Body of pancreas (tissue), 4 donors: ENCODE measurements around the gene PPRC1. TPM values are rescaled to one million over a fixed set of nuclear protein-coding genes. Genes with fewer than 3 reads are reported as not detected.

ENCODE experiments used
- ATAC-seq: fragments of 150-250 bp; one replicate; pipeline ENCODE4 v1.9.1; 2016
- DNase-seq, 4 donors: peaks; one replicate each; pipeline ENCODE4 v3.0.0-alpha.2; 2019
- H3K27ac ChIP-seq, 4 donors: fragments of 200-600 bp; sonication (generic); 1 replicate in 3 of 4; 2 replicates in 1 of 4; pipeline versions ENCODE4 v1.5.1 to v1.6.1; 2016 to 2019; ENCODE audit warnings: mild to moderate bottlenecking in 1 of 4, mixed read lengths in 1 of 4, moderate library complexity in 1 of 4
- H3K27me3 ChIP-seq, 2 donors: fragments of 200-600 bp; sonication (generic); one replicate each; pipeline ENCODE4 v1.6.0; 2016; ENCODE audit warnings: mild to moderate bottlenecking in 1 of 2
- H3K36me3 ChIP-seq, 2 donors: fragments of 200-600 bp; sonication (generic); replicated peaks in 1 of 2; 2 replicates each; pipeline ENCODE4 v1.5.1; 2016; ENCODE audit warnings: low read depth in 2 of 2; ENCODE audit not compliant: insufficient read depth in 1 of 2
- H3K4me1 ChIP-seq: fragments of 200-600 bp; sonication (generic); one replicate; pipeline ENCODE4 v1.6.0; 2016
- H3K4me3 ChIP-seq, 2 donors: fragments of 200-600 bp; sonication (generic); 1 replicate in 1 of 2; 2 replicates in 1 of 2; pipeline ENCODE4 v1.5.1; 2016 to 2019
- H3K9me3 ChIP-seq, 3 donors: fragments of 200-600 bp; sonication (generic); 1 replicate in 2 of 3; 2 replicates in 1 of 3; pipeline ENCODE4 v1.5.1; 2016
- CTCF ChIP-seq, 7 experiments: fragments of 450-650 bp in 4 of 7; fragments of 200-600 bp in 3 of 7; sonication (generic) in 3 of 7; IDR thresholded peaks; one replicate each; pipeline ENCODE4 v1.5.1; 2016 to 2019; ENCODE audit warnings: antibody characterized with exemption in 7 of 7
- POLR2A ChIP-seq, 3 donors: fragments of 450-650 bp; IDR thresholded peaks; one replicate each; pipeline ENCODE4 v1.6.1; 2016; ENCODE audit warnings: antibody characterized with exemption in 3 of 3, mild to moderate bottlenecking in 2 of 3
- WGBS, 2 donors: methylation state at CpG; one replicate each; pipeline ENCODE4 v1.1.5; 2017; 5-methylcytosine and 5-hydroxymethylcytosine counted together
- intact Hi-C: fragments of 100-400 bp; cut with DNase I; formaldehyde crosslinking; loops from one replicate; pipeline ENCODE4 v1.15.1; 2023
- total RNA-seq, 2 donors: library from RNA; depleted of rRNA; stranded (reverse); fragments of >200 nt; gene quantifications; one replicate each; pipeline ENCODE4 v1.1.0, GENCODE V29; 2016

Gene PPRC1
- total RNA-seq, 2 donors from 2014 or later: 17.9 to 37.6 TPM

- ATAC-seq (no peak), DNase-seq (no peak)
- 79 to 93% methylated on average over 2 to 4 of the region's 4 CpGs for WGBS, 2 donors
- no peaks in the 10 kb centered on the region for H3K27me3 ChIP-seq
- H3K36me3 ChIP-seq: peaks cover 0 to 25% of the 10 kb centered on the region in 2 donors
- intact Hi-C loops: no loop called here
- no peak overlapping the region for H3K4me3 ChIP-seq
- TF ChIP-seq CTCF (IDR thresholded peaks at IDR 0.05): no peak
- TF ChIP-seq POLR2A (IDR thresholded peaks at IDR 0.05): no peak
- H3K4me1 ChIP-seq: peaks cover 2% of the 10 kb centered on the region
- no peak overlapping the region for H3K27ac ChIP-seq
- no peaks in the 10 kb centered on the region for H3K9me3 ChIP-seq
Measured at GRCh38 chr10:102141583-102142107, 8.8 kb downstream of the PPRC1 start.

GRCh38 chr10:102146971-102147428 lies 14.2 kb downstream of the PPRC1 start:
- peaks cover 8% of the 10 kb centered on the region for H3K4me1 ChIP-seq
- DNase-seq (no peak), ATAC-seq (no peak)
- H3K36me3 ChIP-seq: peaks cover 6 to 16% of the 10 kb centered on the region in 2 donors
- 92 to 95% methylated on average over 14 to 17 of the region's 17 CpGs for WGBS, 2 donors
- no peaks in the 10 kb centered on the region for H3K27me3 ChIP-seq
- no peak overlapping the region for H3K4me3 ChIP-seq
- TF ChIP-seq CTCF (IDR thresholded peaks at IDR 0.05): no peak
- no peak for TF ChIP-seq POLR2A (IDR thresholded peaks at IDR 0.05)
- H3K9me3 ChIP-seq: no peaks in the 10 kb centered on the region
- intact Hi-C loops: no loop called here
- H3K27ac ChIP-seq: no peak overlapping the region

- ATAC-seq (no peak), DNase-seq (no peak)
- Histone ChIP-seq H3K27me3 (no peaks in the 10 kb centered on the region), H3K36me3 (peaks cover 6 to 16% of the 10 kb centered on the region in 2 donors), H3K4me1 (peaks cover 8% of the 10 kb centered on the region), H3K27ac (no peak overlapping the region), H3K9me3 (no peaks in the 10 kb centered on the region), H3K4me3 (no peak overlapping the region)
- TF ChIP-seq POLR2A (IDR thresholded peaks at IDR 0.05) (no peak), CTCF (IDR thresholded peaks at IDR 0.05) (no peak)
- intact Hi-C loops: no loop called here
- 100% methylated on average over 1 of the region's 1 CpG for WGBS, 2 donors
Measured at GRCh38 chr10:102147561-102147960, 14.7 kb downstream of the PPRC1 start.

- DNase-seq: no peak
- no peak overlapping the region for H3K4me3 ChIP-seq
- intact Hi-C loops: no loop called here
- no peaks in the 10 kb centered on the region for H3K9me3 ChIP-seq
- WGBS, 2 donors: 91 to 93% methylated on average over 13 of the region's 13 CpGs
- H3K4me1 ChIP-seq: peaks cover 15% of the 10 kb centered on the region
- TF ChIP-seq CTCF (IDR thresholded peaks at IDR 0.05) (no peak), POLR2A (IDR thresholded peaks at IDR 0.05) (no peak)
- no peak for ATAC-seq
- H3K27me3 ChIP-seq: no peaks in the 10 kb centered on the region
- peaks cover 6 to 13% of the 10 kb centered on the region in 2 donors for H3K36me3 ChIP-seq
- H3K27ac ChIP-seq: no peak overlapping the region
Measured at GRCh38 chr10:102148275-102148674, 15.4 kb downstream of the PPRC1 start.
